Trophoblast cell (in vitro differentiated cells and primary cell): ENCODE results near the gene USP50. TPM values are rescaled to one million over a fixed set of nuclear protein-coding genes. Genes with fewer than 3 reads are reported as not detected.

Experiments used
- DNase-seq, 2 donors: peaks; one replicate each; pipeline ENCODE4 v3.0.0-alpha.2; 2016
- H2AFZ ChIP-seq: 2 replicates; pipeline ENCODE4 v1.6.1; 2013; ENCODE audit warnings: low read length, moderate library complexity, mild to moderate bottlenecking; ENCODE audit not compliant: insufficient read depth, poor library complexity
- H2AK5ac ChIP-seq: 2 replicates; pipeline ENCODE4 v1.6.1; 2013; ENCODE audit warnings: mild to moderate bottlenecking, low read length
- H2BK120ac ChIP-seq: 2 replicates; pipeline ENCODE4 v1.6.1; 2013; ENCODE audit warnings: low read length, mild to moderate bottlenecking, moderate library complexity; ENCODE audit not compliant: insufficient read depth, poor library complexity
- H2BK12ac ChIP-seq: 2 replicates; pipeline ENCODE4 v1.6.1; 2013; ENCODE audit warnings: mild to moderate bottlenecking, low read length, moderate library complexity
- H2BK5ac ChIP-seq: 2 replicates; pipeline ENCODE4 v1.6.1; 2013; ENCODE audit warnings: low read length, low read depth, moderate library complexity, mild to moderate bottlenecking; ENCODE audit not compliant: poor library complexity
- H3K14ac ChIP-seq: 2 replicates; pipeline ENCODE4 v1.6.1; 2013; ENCODE audit warnings: mild to moderate bottlenecking, low read length
- H3K18ac ChIP-seq: 2 replicates; pipeline ENCODE4 v1.6.1; 2013; ENCODE audit warnings: mild to moderate bottlenecking, low read length
- H3K23ac ChIP-seq: 2 replicates; pipeline ENCODE4 v1.6.1; 2013; ENCODE audit warnings: low read length
- H3K27ac ChIP-seq: 2 replicates; pipeline ENCODE4 v1.5.1; 2013; ENCODE audit warnings: low read depth, mild to moderate bottlenecking, inconsistent platforms, low read length, moderate library complexity
- H3K27me3 ChIP-seq: 2 replicates; pipeline ENCODE4 v1.6.1; 2013; ENCODE audit warnings: inconsistent platforms, mild to moderate bottlenecking, low read length, moderate library complexity; ENCODE audit not compliant: insufficient read depth
- H3K36me3 ChIP-seq, 2 experiments: 1 replicate in 1 of 2; 2 replicates in 1 of 2; pipeline ENCODE4 v1.6.1; 2013; ENCODE audit warnings: low read length in 2 of 2, mild to moderate bottlenecking in 2 of 2, moderate library complexity in 1 of 2; ENCODE audit not compliant: insufficient read depth in 2 of 2, control insufficient read depth in 1 of 2
- H3K4ac ChIP-seq: 2 replicates; pipeline ENCODE4 v1.6.1; 2013; ENCODE audit warnings: low read depth, mild to moderate bottlenecking, low read length, moderate library complexity
- H3K4me1 ChIP-seq, 2 experiments: 1 replicate in 1 of 2; 2 replicates in 1 of 2; pipeline ENCODE4 v1.6.1; 2013; ENCODE audit warnings: low read length in 2 of 2, mild to moderate bottlenecking in 2 of 2, moderate library complexity in 1 of 2; ENCODE audit not compliant: insufficient read depth in 2 of 2, control insufficient read depth in 1 of 2
- H3K4me2 ChIP-seq: 2 replicates; pipeline ENCODE4 v1.6.1; 2013; ENCODE audit warnings: inconsistent platforms, mild to moderate bottlenecking, low read length, moderate library complexity
- H3K4me3 ChIP-seq: 2 replicates; pipeline ENCODE4 v1.5.1; 2013; ENCODE audit warnings: mild to moderate bottlenecking, low read depth, low read length, inconsistent platforms
- H3K79me1 ChIP-seq: one replicate; pipeline ENCODE4 v1.6.1; 2013; ENCODE audit warnings: low read length
- H3K79me2 ChIP-seq: 2 replicates; pipeline ENCODE4 v1.6.1; 2013; ENCODE audit warnings: low read length, mild to moderate bottlenecking; ENCODE audit not compliant: control insufficient read depth, insufficient read depth, poor library complexity
- H3K9ac ChIP-seq: 2 replicates; pipeline ENCODE4 v1.6.1; 2013; ENCODE audit warnings: mild to moderate bottlenecking, low read length
- H3K9me3 ChIP-seq: 2 replicates; pipeline ENCODE4 v1.6.1; 2013; ENCODE audit warnings: low read depth, mild to moderate bottlenecking, control low read depth, inconsistent platforms, low read length; ENCODE audit not compliant: insufficient read depth
- H4K12ac ChIP-seq: 2 replicates; pipeline ENCODE4 v1.6.1; 2013; ENCODE audit warnings: low read depth, mild to moderate bottlenecking, low read length, moderate library complexity
- H4K8ac ChIP-seq: 2 replicates; pipeline ENCODE4 v1.6.1; 2013; ENCODE audit warnings: low read depth, mild to moderate bottlenecking, low read length, moderate library complexity
- H4K91ac ChIP-seq: one replicate; pipeline ENCODE4 v1.6.1; 2013; ENCODE audit warnings: low read depth, mild to moderate bottlenecking, low read length, moderate library complexity
- WGBS: extraction: QIAGEN DNeasy Blood & Tissue Kit; methylation state at CpG from one replicate; pipeline ENCODE4 v1.1.7; 2013; ENCODE audit warnings: missing lambda C conversion rate; ENCODE audit not compliant: insufficient read length, insufficient coverage; ENCODE audit errors: extremely low coverage; 5-methylcytosine and 5-hydroxymethylcytosine counted together
- polyA plus RNA-seq: library from polyadenylated mRNA; stranded (reverse); fragments of 200-250 nt; gene quantifications from 2 replicates; pipeline ENCODE4 v1.2.3, GENCODE V29; 2013

The USP50 gene
- polyA plus RNA-seq = not detected in 2 replicates

- Histone ChIP-seq H2AK5ac (no peak within 1 kb of the TSS), H3K27ac (no peak within 1 kb of the TSS), H3K36me3 (no peaks in the 10 kb centered on the region)
Measured at GRCh38 chr15:50546566-50546965, at the start of gene USP50. Gene USP50, minus strand, starts transcription at chr15:50546666. Its CDS starts 141 bp downstream, at chr15:50546525.

GRCh38 chr15:50594311-50594710 lies 47.8 kb upstream of the USP50 start:
- Histone ChIP-seq H4K12ac (no peak overlapping the region), H3K23ac (no peak overlapping the region), H3K9me3 (no peaks in the 10 kb centered on the region), H3K4me3 (no peak overlapping the region), H3K4ac (no peak overlapping the region), H3K36me3 (peaks cover 14% of the 10 kb centered on the region in 2 experiments), H4K8ac (no peak overlapping the region), H3K79me1 (no peaks in the 10 kb centered on the region), H2BK5ac (no peak overlapping the region), H4K91ac (no peak overlapping the region), H2AK5ac (no peak overlapping the region), H2BK120ac (no peak overlapping the region), H3K79me2 (no peaks in the 10 kb centered on the region), H3K4me1 (no peaks in the 10 kb centered on the region), H2BK12ac (no peak overlapping the region), H3K27ac (no peak overlapping the region), H3K27me3 (no peaks in the 10 kb centered on the region), H3K18ac (no peak overlapping the region), H2AFZ (no peak overlapping the region), H3K9ac (no peak overlapping the region), H3K14ac (no peak overlapping the region), H3K4me2 (no peak overlapping the region)
- DNase-seq = no peak
- WGBS = no CpG with 5 or more reads among the region's 2 CpGs

More at GRCh38 chr15:50546566-50546965, at the start of gene USP50:
- H3K14ac ChIP-seq = no peak within 1 kb of the TSS
- DNase-seq = no peak
- H3K4ac ChIP-seq = no peak within 1 kb of the TSS
- no peak within 1 kb of the TSS for H2AFZ ChIP-seq
- H3K9ac ChIP-seq = no peak within 1 kb of the TSS
- no peak within 1 kb of the TSS for H4K91ac ChIP-seq
- no peaks in the 10 kb centered on the region for H3K9me3 ChIP-seq
- no peak within 1 kb of the TSS for H3K18ac ChIP-seq
- no peak within 1 kb of the TSS for H2BK12ac ChIP-seq
- H2BK5ac ChIP-seq = no peak within 1 kb of the TSS
- H3K4me2 ChIP-seq = no peak within 1 kb of the TSS
- H3K4me1 ChIP-seq = no peaks in the 10 kb centered on the region
- H4K12ac ChIP-seq = no peak within 1 kb of the TSS
- WGBS = no CpG with 5 or more reads among the region's 5 CpGs
- H3K23ac ChIP-seq = peak within 1 kb of the TSS; percentile 40
- H3K79me2 ChIP-seq = no peaks in the 10 kb centered on the region
- H4K8ac ChIP-seq = no peak within 1 kb of the TSS
- H3K27me3 ChIP-seq = no peaks in the 10 kb centered on the region
- no peak within 1 kb of the TSS for H3K4me3 ChIP-seq
- no peak within 1 kb of the TSS for H2BK120ac ChIP-seq
- no peaks in the 10 kb centered on the region for H3K79me1 ChIP-seq

GRCh38 chr15:50593761-50594160 lies 47.3 kb upstream of the USP50 start:
- Histone ChIP-seq H4K91ac (no peak overlapping the region), H4K8ac (no peak overlapping the region), H3K4me2 (no peak overlapping the region), H3K18ac (no peak overlapping the region), H3K27ac (no peak overlapping the region), H4K12ac (no peak overlapping the region), H3K4me3 (no peak overlapping the region), H3K9me3 (no peaks in the 10 kb centered on the region), H3K9ac (no peak overlapping the region), H3K36me3 (peaks cover 16 to 18% of the 10 kb centered on the region in 2 experiments), H2BK5ac (no peak overlapping the region), H3K27me3 (no peaks in the 10 kb centered on the region), H3K14ac (no peak overlapping the region), H3K79me2 (no peaks in the 10 kb centered on the region), H3K4ac (no peak overlapping the region), H2BK120ac (no peak overlapping the region), H2AK5ac (no peak overlapping the region), H3K79me1 (no peaks in the 10 kb centered on the region), H3K4me1 (no peaks in the 10 kb centered on the region), H3K23ac (no peak overlapping the region), H2BK12ac (no peak overlapping the region), H2AFZ (no peak overlapping the region)
- WGBS = 100% methylated on average over 2 of the region's 3 CpGs
- DNase-seq = no peak

- Histone ChIP-seq H2AFZ (no peak overlapping the region), H4K12ac (no peak overlapping the region), H4K91ac (no peak overlapping the region), H3K27ac (no peak overlapping the region), H2BK12ac (no peak overlapping the region), H3K4me2 (no peak overlapping the region), H2BK120ac (no peak overlapping the region), H3K36me3 (peaks cover 14 to 18% of the 10 kb centered on the region in 2 experiments), H3K18ac (no peak overlapping the region), H3K4me3 (no peak overlapping the region), H3K9ac (no peak overlapping the region), H2BK5ac (no peak overlapping the region), H3K23ac (no peak overlapping the region), H3K79me2 (no peaks in the 10 kb centered on the region), H3K79me1 (no peaks in the 10 kb centered on the region), H3K4ac (no peak overlapping the region), H2AK5ac (no peak overlapping the region), H4K8ac (no peak overlapping the region), H3K14ac (no peak overlapping the region), H3K4me1 (no peaks in the 10 kb centered on the region), H3K9me3 (no peaks in the 10 kb centered on the region), H3K27me3 (no peaks in the 10 kb centered on the region)
- DNase-seq = peak in 1 of 2 donors; percentile 5
- no CpG with 5 or more reads among the region's 1 CpG for WGBS
Measured at GRCh38 chr15:50590288-50590687, 43.8 kb upstream of the USP50 start.
